AG09309 (cell line): ENCODE measurements around the gene ANKRD2.

ENCODE experiments used
- DNase-seq: peaks from one replicate; pipeline ENCODE4 v3.0.0-alpha.2; 2010; ENCODE audit warnings: low read depth
- H3K4me3 ChIP-seq: 2 replicates; pipeline ENCODE4 v1.5.1; 2011; ENCODE audit warnings: mild to moderate bottlenecking, low read depth, low read length, moderate library complexity; ENCODE audit not compliant: control insufficient read depth
- TF ChIP-seq, protein P1 (sequence below): IDR thresholded peaks from 2 replicates; pipeline ENCODE4 v1.5.1; 2011; ENCODE audit warnings: mild to moderate bottlenecking, low read depth, low read length, inconsistent platforms; ENCODE audit not compliant: insufficient read depth, control insufficient read depth; ENCODE audit errors: missing control alignments

ANKRD2 gene

DNA sequence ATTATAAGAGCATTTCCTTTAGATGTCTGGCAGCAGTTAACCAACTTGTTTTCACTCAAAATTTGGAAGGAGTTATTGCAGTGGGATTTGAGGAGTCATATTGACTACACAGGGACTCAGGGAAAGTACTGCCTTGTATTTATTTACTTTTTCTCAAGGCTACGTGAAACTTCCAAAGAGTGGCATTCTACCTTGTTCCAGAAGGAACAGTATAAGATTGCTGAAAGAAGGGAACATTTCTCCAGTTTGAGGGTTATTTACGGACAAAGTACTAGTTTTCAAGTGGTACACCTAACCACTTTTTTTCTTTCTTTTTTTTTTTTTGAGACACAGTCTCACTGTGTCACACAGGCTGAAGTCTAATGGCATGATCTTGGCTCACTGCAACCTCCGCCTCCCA is 55.6 kb downstream of the ANKRD2 start:
- H3K4me3 ChIP-seq = no peak overlapping the region
- TF ChIP-seq, protein P1, sequence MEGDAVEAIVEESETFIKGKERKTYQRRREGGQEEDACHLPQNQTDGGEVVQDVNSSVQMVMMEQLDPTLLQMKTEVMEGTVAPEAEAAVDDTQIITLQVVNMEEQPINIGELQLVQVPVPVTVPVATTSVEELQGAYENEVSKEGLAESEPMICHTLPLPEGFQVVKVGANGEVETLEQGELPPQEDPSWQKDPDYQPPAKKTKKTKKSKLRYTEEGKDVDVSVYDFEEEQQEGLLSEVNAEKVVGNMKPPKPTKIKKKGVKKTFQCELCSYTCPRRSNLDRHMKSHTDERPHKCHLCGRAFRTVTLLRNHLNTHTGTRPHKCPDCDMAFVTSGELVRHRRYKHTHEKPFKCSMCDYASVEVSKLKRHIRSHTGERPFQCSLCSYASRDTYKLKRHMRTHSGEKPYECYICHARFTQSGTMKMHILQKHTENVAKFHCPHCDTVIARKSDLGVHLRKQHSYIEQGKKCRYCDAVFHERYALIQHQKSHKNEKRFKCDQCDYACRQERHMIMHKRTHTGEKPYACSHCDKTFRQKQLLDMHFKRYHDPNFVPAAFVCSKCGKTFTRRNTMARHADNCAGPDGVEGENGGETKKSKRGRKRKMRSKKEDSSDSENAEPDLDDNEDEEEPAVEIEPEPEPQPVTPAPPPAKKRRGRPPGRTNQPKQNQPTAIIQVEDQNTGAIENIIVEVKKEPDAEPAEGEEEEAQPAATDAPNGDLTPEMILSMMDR = no peak
- no peak for DNase-seq

DNA sequence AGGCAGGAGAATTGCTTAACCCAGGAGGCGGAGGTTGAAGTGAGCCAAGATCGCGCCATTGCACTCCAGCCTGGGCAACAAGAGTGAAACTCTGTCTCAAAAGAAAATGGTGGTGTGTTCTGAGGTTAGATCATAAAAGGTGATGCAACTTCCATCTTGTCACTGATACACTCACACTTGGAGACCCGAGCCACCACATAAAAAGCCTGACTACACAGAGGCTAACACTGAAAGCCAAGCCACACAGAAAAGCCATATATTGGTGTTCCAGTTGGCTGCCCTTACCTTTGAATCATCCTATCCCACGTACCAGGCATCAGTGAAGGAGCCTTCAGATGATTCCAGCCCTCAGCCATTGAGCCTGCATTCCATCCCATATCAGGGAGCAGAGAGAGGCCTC is 56.7 kb downstream of the ANKRD2 start:
- DNase-seq = no peak
- TF ChIP-seq, protein P1 = no peak
- H3K4me3 ChIP-seq = no peak overlapping the region

- TF ChIP-seq, protein P1 = no peak
These were observed 58.5 kb downstream of the ANKRD2 start for GRCh38 chr10:97631098-97631497.

GRCh38 chr10:97632949-97633884 is 60.6 kb downstream of the ANKRD2 start, which contains the start of gene MORN4:
MORN4 (minus strand) TSS chr10:97633500; CDS start chr10:97619653, 13,847 bp downstream.
- TF ChIP-seq, protein P1 = no peak
- DNase-seq = peak; percentile 57
- H3K4me3 ChIP-seq = peak within 1 kb of the TSS; percentile 88

More at GRCh38 chr10:97631098-97631497, 58.5 kb downstream of the ANKRD2 start:
- H3K4me3 ChIP-seq = no peak overlapping the region
- DNase-seq = no peak
